ENCODE results near the gene SCARF2. TPM values are rescaled to one million over a fixed set of nuclear protein-coding genes. Genes with fewer than 3 reads are reported as not detected.
"Not testable (repeated sequence)": the region's sequence is repeated elsewhere in the genome, so short reads cannot be mapped to it uniquely, and the experiment has no call there.

The SCARF2 gene
- total RNA-seq, 2 experiments from 2014 or later = 2.5 to 3.1 TPM

- Mint-ChIP-seq H3K36me3 (ENCODE audit: low read depth) (peaks cover 24% of the 10 kb centered on the region), H3K4me3 (peak overlapping the region; percentile 23), H3K4me1 (ENCODE audit: low read depth) (peaks cover 36% of the 10 kb centered on the region), H3K9me3 (no peaks in the 10 kb centered on the region), H3K27me3 (no peaks in the 10 kb centered on the region), H3K27ac (peak overlapping the region; percentile 84)
- Histone ChIP-seq H3K36me3 (ENCODE audit: insufficient read depth, low read length) (peaks cover 10% of the 10 kb centered on the region), H3K27me3 (ENCODE audit: control insufficient read depth in 1 of 2, insufficient read depth in 2 of 2, low read length in 2 of 2) (no peaks in the 10 kb centered on the region), H3K4me1 (ENCODE audit: insufficient read depth, low read length) (peaks cover 18% of the 10 kb centered on the region), H3K4me3 (ENCODE audit: low read length) (no peak overlapping the region), H3K9me3 (ENCODE audit: control insufficient read depth in 1 of 2, insufficient read depth in 1 of 2, low read length in 2 of 2) (no peaks in the 10 kb centered on the region), H3K27ac (ENCODE audit: low read depth in 1 of 2, low read length in 2 of 2) (no peak overlapping the region)
- POLR2A ChIA-PET = interaction anchor here (1.3 kb wide), 1 partner anchor 11 kb away, joined by 7 read pairs; no protein-coding TSS in a partner anchor
- intact Hi-C loops (cut with DNase I, micrococcal nuclease) = no loop called here
- DNase-seq (no peak), ATAC-seq (ENCODE audit: poor library complexity) (no peak)
- CTCF ChIA-PET = no interaction called here
- TF ChIP-seq CTCF (IDR thresholded peaks at IDR 0.05) = no peak
Observed at GRCh38 chr22:20475115-20475436, 37.5 kb upstream of the SCARF2 start.

- Mint-ChIP-seq H3K4me1 (ENCODE audit: low read depth) (peaks cover 41% of the 10 kb centered on the region), H3K4me3 (no peak overlapping the region), H3K36me3 (ENCODE audit: low read depth) (peaks cover 31% of the 10 kb centered on the region), H3K27ac (no peak overlapping the region), H3K27me3 (no peaks in the 10 kb centered on the region), H3K9me3 (no peaks in the 10 kb centered on the region)
- CTCF ChIA-PET = no interaction called here
- no peak for TF ChIP-seq CTCF (IDR thresholded peaks at IDR 0.05)
- no peaks in the 10 kb centered on the region for H3K27me3 ChIP-seq (ENCODE audit: control insufficient read depth in 1 of 2, insufficient read depth in 2 of 2, low read length in 2 of 2)
- H3K9me3 ChIP-seq (ENCODE audit: control insufficient read depth in 1 of 2, insufficient read depth in 1 of 2, low read length in 2 of 2) = no peaks in the 10 kb centered on the region
- peaks cover 33% of the 10 kb centered on the region for H3K4me1 ChIP-seq (ENCODE audit: insufficient read depth, low read length)
- DNase-seq = no peak
- no peak overlapping the region for H3K4me3 ChIP-seq (ENCODE audit: low read length)
- no peak overlapping the region for H3K27ac ChIP-seq (ENCODE audit: low read depth in 1 of 2, low read length in 2 of 2)
- POLR2A ChIA-PET = interaction anchor here (0.6 to 2.1 kb wide), 2 partner anchors 9 to 12 kb away, joined by 3 to 13 read pairs; no protein-coding TSS in a partner anchor
- H3K36me3 ChIP-seq (ENCODE audit: insufficient read depth, low read length) = peaks cover 16% of the 10 kb centered on the region
- intact Hi-C loops (cut with DNase I, micrococcal nuclease) = loop anchor here in 1 of 2 experiments (2.0 kb wide), 1 partner anchor 20 kb away; no protein-coding TSS in a partner anchor
- no peak for ATAC-seq (ENCODE audit: poor library complexity)
Observed at GRCh38 chr22:20472629-20473442, 35.2 kb upstream of the SCARF2 start.

DNA sequence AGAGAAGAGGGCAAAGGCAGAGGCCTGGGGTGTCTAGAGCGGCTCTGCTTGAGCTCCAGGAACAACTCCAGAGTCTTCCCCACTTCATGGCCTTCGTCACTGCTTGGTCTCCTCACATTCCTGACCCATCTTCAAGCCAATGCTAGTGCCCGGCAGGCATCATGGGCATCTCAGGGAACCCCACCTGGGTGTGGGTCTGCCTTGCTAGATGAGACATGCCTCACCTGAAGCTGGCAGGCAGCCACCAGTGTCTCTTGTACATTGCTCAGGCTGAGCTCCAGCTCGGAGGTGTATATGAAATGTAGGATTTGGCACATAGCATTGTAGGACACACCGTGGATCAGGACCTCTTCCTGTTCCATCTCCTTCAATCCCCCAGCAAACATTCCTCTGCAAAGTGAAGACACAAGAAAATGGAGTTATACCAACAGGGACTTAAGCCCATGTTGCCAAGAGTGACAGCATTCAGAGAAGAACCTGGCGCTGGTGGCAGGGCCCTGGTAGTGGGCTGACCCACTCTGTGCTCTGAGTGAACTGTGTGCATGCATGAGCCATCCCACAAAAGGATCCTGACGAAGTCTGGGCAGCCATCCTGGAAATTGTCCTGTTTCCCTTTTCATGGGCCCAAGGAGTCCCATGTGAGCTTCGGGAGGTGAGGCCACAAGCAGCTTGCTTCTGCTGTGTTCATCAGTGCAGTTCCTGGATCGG, 33.7 kb upstream of the SCARF2 start:
- Mint-ChIP-seq H3K27me3 (no peaks in the 10 kb centered on the region), H3K27ac (no peak overlapping the region), H3K4me3 (no peak overlapping the region), H3K9me3 (no peaks in the 10 kb centered on the region), H3K36me3 (ENCODE audit: low read depth) (peaks cover 31% of the 10 kb centered on the region), H3K4me1 (ENCODE audit: low read depth) (peaks cover 48% of the 10 kb centered on the region)
- intact Hi-C loops (cut with DNase I, micrococcal nuclease) = no loop called here
- Histone ChIP-seq H3K4me1 (ENCODE audit: insufficient read depth, low read length) (peaks cover 45% of the 10 kb centered on the region), H3K27me3 (ENCODE audit: control insufficient read depth in 1 of 2, insufficient read depth in 2 of 2, low read length in 2 of 2) (no peaks in the 10 kb centered on the region), H3K36me3 (ENCODE audit: insufficient read depth, low read length) (peaks cover 16% of the 10 kb centered on the region), H3K27ac (ENCODE audit: low read depth in 1 of 2, low read length in 2 of 2) (no peak overlapping the region), H3K4me3 (ENCODE audit: low read length) (no peak overlapping the region), H3K9me3 (ENCODE audit: control insufficient read depth in 1 of 2, insufficient read depth in 1 of 2, low read length in 2 of 2) (no peaks in the 10 kb centered on the region)
- ATAC-seq (ENCODE audit: poor library complexity) (no peak), DNase-seq (no peak)
- ChIA-PET POLR2A (interaction anchor here (1.6 kb wide), 1 partner anchor 15 kb away, joined by 3 read pairs; no protein-coding TSS in a partner anchor), CTCF (no interaction called here)
- TF ChIP-seq CTCF (IDR thresholded peaks at IDR 0.05) = no peak

GRCh38 chr22:20470525-20470924, 32.9 kb upstream of the SCARF2 start:
- H3K9me3 Mint-ChIP-seq; H3K4me3 Mint-ChIP-seq; H3K27me3 ChIP-seq (ENCODE audit: control insufficient read depth in 1 of 2, insufficient read depth in 2 of 2, low read length in 2 of 2); H3K27ac Mint-ChIP-seq; H3K4me3 ChIP-seq (ENCODE audit: low read length); H3K27ac ChIP-seq (ENCODE audit: low read depth in 1 of 2, low read length in 2 of 2); intact Hi-C loops (cut with DNase I, micrococcal nuclease); DNase-seq; H3K9me3 ChIP-seq (ENCODE audit: control insufficient read depth in 1 of 2, insufficient read depth in 1 of 2, low read length in 2 of 2); ATAC-seq (ENCODE audit: poor library complexity); H3K27me3 Mint-ChIP-seq: not testable (repeated sequence)
- peaks cover 35% of the 10 kb centered on the region for H3K36me3 Mint-ChIP-seq (ENCODE audit: low read depth)
- Histone ChIP-seq H3K36me3 (ENCODE audit: insufficient read depth, low read length) (peaks cover 16% of the 10 kb centered on the region), H3K4me1 (ENCODE audit: insufficient read depth, low read length) (peaks cover 46% of the 10 kb centered on the region)
- POLR2A ChIA-PET = interaction anchor here (1.6 kb wide), 1 partner anchor 14 kb away, joined by 3 read pairs; no protein-coding TSS in a partner anchor
- peaks cover 47% of the 10 kb centered on the region for H3K4me1 Mint-ChIP-seq (ENCODE audit: low read depth)
- CTCF ChIA-PET = interaction anchor here (0.5 kb wide), 1 partner anchor 75 kb away, joined by 3 read pairs; no protein-coding TSS in a partner anchor
